Neural progenitor cell (in vitro differentiated cells): Measurements from ENCODE around the gene PPIL6.

Experiments
- CTCF ChIP-seq: fragments of 200-600 bp; sonication (generic); IDR thresholded peaks from 2 replicates; pipeline ENCODE4 v1.5.1; 2017; ENCODE audit warnings: antibody characterized with exemption, mild to moderate bottlenecking
- EZH2 ChIP-seq: fragments of 200-600 bp; sonication (generic); IDR thresholded peaks from 2 replicates; pipeline ENCODE4 v1.6.1; 2017; ENCODE audit warnings: antibody characterized with exemption, mild to moderate bottlenecking, moderate library complexity

- TF ChIP-seq CTCF, result no peak
- no peak for TF ChIP-seq EZH2
Observed at GRCh38 chr6:109457562-109457996, 17.2 kb upstream of the PPIL6 start.
